Suprapubic skin (tissue), 4 donors: ENCODE measurements around the gene SLC25A13. TPM values are rescaled to one million over a fixed set of nuclear protein-coding genes. Genes with fewer than 3 reads are reported as not detected.
"Not testable (repeated sequence)": the region's sequence is repeated elsewhere in the genome, so short reads cannot be mapped to it uniquely, and the experiment has no call there.

ENCODE experiments used
- DNase-seq, 2 donors: peaks; one replicate each; pipeline ENCODE4 v3.0.0-alpha.2; 2019; ENCODE audit warnings: low spot score in 2 of 2
- H3K27ac ChIP-seq: fragments of 200-600 bp; sonication (generic); one replicate; pipeline ENCODE4 v1.5.1; 2019
- H3K27me3 ChIP-seq: fragments of 200-600 bp; sonication (generic); one replicate; pipeline ENCODE4 v1.5.1; 2019
- H3K36me3 ChIP-seq: fragments of 200-600 bp; sonication (generic); one replicate; pipeline ENCODE4 v1.5.1; 2019
- H3K4me1 ChIP-seq: fragments of 200-600 bp; sonication (generic); one replicate; pipeline ENCODE4 v1.5.1; 2019
- H3K4me3 ChIP-seq: fragments of 200-600 bp; sonication (generic); one replicate; pipeline ENCODE4 v1.5.1; 2019; ENCODE audit warnings: mild to moderate bottlenecking
- H3K9me3 ChIP-seq: fragments of 200-600 bp; sonication (generic); one replicate; pipeline ENCODE4 v1.5.1; 2019
- EP300 ChIP-seq: sonication (generic); formaldehyde crosslinking; IDR thresholded peaks from one replicate; pipeline ENCODE4 v1.6.1; 2017; ENCODE audit warnings: antibody characterized with exemption
- POLR2A ChIP-seq, 2 donors: fragments of 450-650 bp; IDR thresholded peaks; one replicate each; pipeline ENCODE4 v1.6.1; 2017; ENCODE audit warnings: antibody characterized with exemption in 2 of 2, mild to moderate bottlenecking in 2 of 2, moderate library complexity in 2 of 2
- POLR2AphosphoS5 ChIP-seq, 3 donors: sonication (generic); formaldehyde crosslinking; IDR thresholded peaks; one replicate each; pipeline ENCODE4 v1.6.1; 2017; ENCODE audit warnings: antibody characterized with exemption in 3 of 3
- WGBS: methylation state at CpG from one replicate; pipeline ENCODE4 v1.1.5; 2018; 5-methylcytosine and 5-hydroxymethylcytosine counted together
- total RNA-seq, 4 donors: library from RNA; depleted of rRNA; stranded (reverse); fragments of >200 nt; gene quantifications; one replicate each; pipeline ENCODE4 v1.1.0, GENCODE V29; 2016
- TF ChIP-seq, protein P1 (sequence below), 2 donors: fragments of 200-600 bp in 1 of 2; fragments of 450-650 bp in 1 of 2; sonication (generic) in 1 of 2; IDR thresholded peaks; one replicate each; pipeline ENCODE4 v1.5.1; 2016 to 2019; ENCODE audit warnings: antibody characterized with exemption in 2 of 2, mild to moderate bottlenecking in 1 of 2, moderate library complexity in 1 of 2

The SLC25A13 gene
- total RNA-seq, 4 donors from 2014 or later = 35.6 to 55.8 (median 42.5) TPM

DNA sequence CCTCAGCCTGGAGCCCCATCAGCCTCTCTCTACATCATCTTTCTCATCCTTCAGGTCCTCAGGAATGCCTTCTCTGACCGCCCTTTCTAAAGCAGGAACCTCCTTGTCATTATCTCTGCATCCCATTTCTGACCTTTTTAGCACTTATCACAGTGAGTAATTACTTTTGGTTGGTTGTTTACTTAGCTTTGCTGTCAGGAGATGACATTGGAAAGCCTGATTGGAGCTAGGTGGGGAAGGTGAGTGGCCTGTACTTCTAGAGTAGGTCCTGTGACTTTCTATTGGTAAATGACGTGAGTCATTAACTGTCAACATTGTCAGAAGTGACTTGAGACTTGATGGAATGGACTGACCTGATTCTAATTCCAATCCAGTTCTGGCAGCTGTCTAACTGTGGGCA is 9.3 kb upstream of the SLC25A13 start:
- Histone ChIP-seq H3K9me3 (no peaks in the 10 kb centered on the region), H3K27ac (no peak overlapping the region), H3K36me3 (no peaks in the 10 kb centered on the region), H3K4me3 (no peak overlapping the region), H3K4me1 (peaks cover 22% of the 10 kb centered on the region), H3K27me3 (no peaks in the 10 kb centered on the region)
- 81% methylated on average over 2 of the region's 2 CpGs for WGBS
- TF ChIP-seq POLR2AphosphoS5 (IDR thresholded peaks at IDR 0.05) = no peak
- TF ChIP-seq EP300 = no peak
- no peak for TF ChIP-seq POLR2A (IDR thresholded peaks at IDR 0.05)
- TF ChIP-seq, protein P1, sequence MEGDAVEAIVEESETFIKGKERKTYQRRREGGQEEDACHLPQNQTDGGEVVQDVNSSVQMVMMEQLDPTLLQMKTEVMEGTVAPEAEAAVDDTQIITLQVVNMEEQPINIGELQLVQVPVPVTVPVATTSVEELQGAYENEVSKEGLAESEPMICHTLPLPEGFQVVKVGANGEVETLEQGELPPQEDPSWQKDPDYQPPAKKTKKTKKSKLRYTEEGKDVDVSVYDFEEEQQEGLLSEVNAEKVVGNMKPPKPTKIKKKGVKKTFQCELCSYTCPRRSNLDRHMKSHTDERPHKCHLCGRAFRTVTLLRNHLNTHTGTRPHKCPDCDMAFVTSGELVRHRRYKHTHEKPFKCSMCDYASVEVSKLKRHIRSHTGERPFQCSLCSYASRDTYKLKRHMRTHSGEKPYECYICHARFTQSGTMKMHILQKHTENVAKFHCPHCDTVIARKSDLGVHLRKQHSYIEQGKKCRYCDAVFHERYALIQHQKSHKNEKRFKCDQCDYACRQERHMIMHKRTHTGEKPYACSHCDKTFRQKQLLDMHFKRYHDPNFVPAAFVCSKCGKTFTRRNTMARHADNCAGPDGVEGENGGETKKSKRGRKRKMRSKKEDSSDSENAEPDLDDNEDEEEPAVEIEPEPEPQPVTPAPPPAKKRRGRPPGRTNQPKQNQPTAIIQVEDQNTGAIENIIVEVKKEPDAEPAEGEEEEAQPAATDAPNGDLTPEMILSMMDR (IDR thresholded peaks at IDR 0.05) = no peak
- DNase-seq = no peak

DNA sequence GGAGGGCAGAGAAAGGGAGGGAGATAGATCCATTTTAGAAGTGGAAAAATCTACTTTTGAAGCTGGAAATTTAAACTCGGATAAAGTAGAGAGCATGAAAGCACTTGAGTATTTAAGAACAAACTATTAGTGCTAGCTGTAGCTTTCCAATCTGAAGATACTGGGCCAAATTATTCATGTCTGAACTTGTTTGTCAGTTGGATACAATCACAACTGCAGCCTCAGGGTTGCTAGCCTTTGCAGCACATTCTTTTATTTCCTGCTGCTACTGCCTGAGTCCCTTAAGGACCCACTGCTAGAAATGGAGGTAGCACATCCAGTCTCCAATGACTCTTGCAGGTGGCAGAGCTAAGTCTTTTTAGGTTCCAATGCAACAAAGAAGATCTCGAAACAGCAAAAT is 8.3 kb upstream of the SLC25A13 start:
- Histone ChIP-seq H3K4me1 (peaks cover 22% of the 10 kb centered on the region), H3K36me3 (no peaks in the 10 kb centered on the region), H3K4me3 (no peak overlapping the region), H3K9me3 (no peaks in the 10 kb centered on the region), H3K27ac (no peak overlapping the region), H3K27me3 (no peaks in the 10 kb centered on the region)
- no peak for DNase-seq
- TF ChIP-seq, protein P1 (IDR thresholded peaks at IDR 0.05) = no peak
- TF ChIP-seq POLR2AphosphoS5 (IDR thresholded peaks at IDR 0.05) (no peak), POLR2A (IDR thresholded peaks at IDR 0.05) (no peak), EP300 (no peak)
- 71% methylated on average over 2 of the region's 2 CpGs for WGBS

DNA sequence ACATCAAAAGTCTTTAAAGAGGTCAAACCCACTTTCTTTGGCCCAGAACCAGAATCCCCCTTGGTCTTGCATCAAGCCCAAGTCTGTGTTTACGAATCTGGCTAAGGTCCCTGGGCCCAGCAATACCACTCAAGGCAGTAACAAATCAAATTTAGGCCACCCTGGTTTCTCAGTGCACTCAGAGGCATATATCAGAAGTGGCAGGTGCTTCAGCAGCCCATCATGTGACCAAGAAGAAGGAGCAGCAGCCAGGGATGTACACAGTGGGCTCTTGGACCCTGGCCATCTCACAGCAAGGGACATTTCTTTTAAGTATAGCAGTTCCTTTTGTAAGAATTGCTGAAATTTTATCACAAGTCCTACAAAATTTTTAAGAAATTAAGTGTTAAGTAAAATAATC is 7.3 kb upstream of the SLC25A13 start:
- H3K36me3 ChIP-seq = no peaks in the 10 kb centered on the region
- H3K4me1 ChIP-seq = peaks cover 22% of the 10 kb centered on the region
- TF ChIP-seq POLR2AphosphoS5 (IDR thresholded peaks at IDR 0.05) (no peak), POLR2A (IDR thresholded peaks at IDR 0.05) (no peak), EP300 (no peak)
- TF ChIP-seq, protein P1 (IDR thresholded peaks at IDR 0.05) = no peak
- no peak overlapping the region for H3K27ac ChIP-seq
- no peak overlapping the region for H3K4me3 ChIP-seq
- H3K9me3 ChIP-seq = no peaks in the 10 kb centered on the region
- WGBS = 76% methylated on average over 1 of the region's 1 CpG
- no peak for DNase-seq
- H3K27me3 ChIP-seq = no peaks in the 10 kb centered on the region

DNA sequence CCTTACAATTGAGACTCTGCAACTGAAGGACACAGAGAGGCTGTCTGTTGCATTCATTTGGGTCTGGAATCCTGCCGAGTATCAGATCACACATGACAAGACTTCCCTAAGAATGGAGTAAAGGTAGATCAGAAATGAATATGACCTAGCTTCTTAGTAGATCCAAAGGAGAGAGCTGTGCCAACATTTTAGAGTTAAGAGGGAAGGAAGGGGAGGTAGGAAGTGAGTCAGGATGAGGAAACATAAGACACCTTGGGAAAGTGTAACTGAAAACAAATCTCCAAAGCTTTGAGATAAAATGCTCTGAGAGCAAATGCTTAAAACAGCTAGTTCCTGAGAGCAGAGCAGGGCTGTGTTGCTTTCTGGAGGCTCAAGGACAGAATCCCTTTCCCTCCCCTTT is 6.1 kb upstream of the SLC25A13 start:
- WGBS = 50% methylated on average over 1 of the region's 1 CpG
- DNase-seq = no peak
- no peaks in the 10 kb centered on the region for H3K27me3 ChIP-seq
- no peak overlapping the region for H3K4me3 ChIP-seq
- H3K9me3 ChIP-seq = no peaks in the 10 kb centered on the region
- H3K27ac ChIP-seq = no peak overlapping the region
- H3K4me1 ChIP-seq = peaks cover 22% of the 10 kb centered on the region
- no peaks in the 10 kb centered on the region for H3K36me3 ChIP-seq
- no peak for TF ChIP-seq EP300
- TF ChIP-seq, protein P1 (IDR thresholded peaks at IDR 0.05) = no peak
- no peak for TF ChIP-seq POLR2A (IDR thresholded peaks at IDR 0.05)
- no peak for TF ChIP-seq POLR2AphosphoS5 (IDR thresholded peaks at IDR 0.05)

DNA sequence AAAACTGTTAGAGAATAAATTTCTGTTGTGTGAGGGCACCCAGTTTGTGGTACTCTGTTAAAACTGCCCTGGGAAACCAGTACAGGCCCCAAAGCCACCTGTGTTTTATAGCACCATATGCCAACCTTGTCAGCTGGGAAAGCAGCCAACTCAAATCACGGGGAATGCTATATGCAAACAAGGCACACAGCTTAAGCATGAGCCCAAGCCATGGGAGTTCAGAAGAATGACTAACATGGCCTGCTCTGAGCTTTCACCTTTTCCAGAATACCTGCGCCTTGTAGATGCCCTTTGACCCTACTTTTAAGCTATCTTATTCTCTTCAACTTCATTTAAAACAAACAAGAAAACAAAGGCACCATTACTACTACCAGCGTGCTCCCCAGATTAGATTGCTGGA is 5.5 kb upstream of the SLC25A13 start:
- no peak for TF ChIP-seq POLR2A (IDR thresholded peaks at IDR 0.05)
- no peak for TF ChIP-seq POLR2AphosphoS5 (IDR thresholded peaks at IDR 0.05)
- TF ChIP-seq, protein P1 (IDR thresholded peaks at IDR 0.05) = no peak
- no peak for TF ChIP-seq EP300
- no peaks in the 10 kb centered on the region for H3K27me3 ChIP-seq
- H3K27ac ChIP-seq = no peak overlapping the region
- H3K9me3 ChIP-seq = no peaks in the 10 kb centered on the region
- 50% methylated on average over 3 of the region's 3 CpGs for WGBS
- H3K4me3 ChIP-seq = no peak overlapping the region
- DNase-seq = no peak
- no peaks in the 10 kb centered on the region for H3K36me3 ChIP-seq
- H3K4me1 ChIP-seq = peaks cover 25% of the 10 kb centered on the region

DNA sequence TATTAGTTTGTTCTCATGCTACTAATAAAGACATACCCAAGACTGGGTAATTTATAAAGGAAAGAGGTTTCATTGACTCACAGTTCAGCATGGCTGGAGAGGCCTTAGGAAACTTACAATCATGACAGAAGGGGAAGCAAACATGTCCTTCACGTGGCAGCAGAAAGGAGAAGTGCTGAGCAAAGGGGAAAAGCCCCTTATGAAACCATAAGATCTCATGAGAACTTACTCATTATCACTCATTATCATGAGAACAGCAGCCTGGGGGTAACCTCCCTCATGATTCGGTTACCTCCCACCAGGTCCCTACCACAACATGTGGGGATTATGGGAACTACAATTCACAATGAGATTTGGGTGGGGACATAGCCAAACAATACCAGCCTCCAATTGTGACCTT is 4.9 kb upstream of the SLC25A13 start:
- not testable (repeated sequence) for H3K27ac ChIP-seq, H3K36me3 ChIP-seq, DNase-seq, H3K9me3 ChIP-seq, H3K4me3 ChIP-seq, H3K27me3 ChIP-seq
- WGBS = 85% methylated on average over 2 of the region's 2 CpGs
- peaks cover 31% of the 10 kb centered on the region for H3K4me1 ChIP-seq
